Adrenal gland (tissue), 12 donors: ENCODE data around the gene PDE7B. TPM values are rescaled to one million over a fixed set of nuclear protein-coding genes. Genes with fewer than 3 reads are reported as not detected.
A peak's percentile ranks its signal among the peaks of the same experiment; 100 is the strongest.

ENCODE experiments used
- DNase-seq, 7 donors: peaks; one replicate each; pipeline ENCODE4 v3.0.0-alpha.2; 2019 to 2020
- H3K27ac ChIP-seq, 5 donors: fragments of 200-600 bp; sonication (generic) in 4 of 5; 1 replicate in 3 of 5; 2 replicates in 2 of 5; pipeline versions ENCODE4 v1.5.1 to v1.8.0; 2016 to 2020; ENCODE audit warnings: mild to moderate bottlenecking in 1 of 5
- H3K27me3 ChIP-seq: fragments of 200-600 bp; 2 replicates; pipeline ENCODE4 v1.8.0; 2021
- H3K36me3 ChIP-seq, 2 donors: fragments of 200-600 bp; replicated peaks in 1 of 2; 1 replicate in 1 of 2; 2 replicates in 1 of 2; pipeline versions ENCODE4 v1.5.1 to v1.8.0; 2018 to 2022
- H3K4me1 ChIP-seq, 2 donors: fragments of 200-600 bp; replicated peaks in 1 of 2; 1 replicate in 1 of 2; 2 replicates in 1 of 2; pipeline versions ENCODE4 v1.5.1 to v1.8.0; 2018 to 2021
- H3K4me3 ChIP-seq, 4 donors: fragments of 200-600 bp; sonication (generic) in 3 of 4; one replicate each; pipeline ENCODE4 v1.5.1; 2016 to 2018
- H3K9me3 ChIP-seq, 3 donors: fragments of 200-600 bp; sonication (generic) in 1 of 3; replicated peaks in 1 of 3; 1 replicate in 2 of 3; 2 replicates in 1 of 3; pipeline versions ENCODE4 v1.5.1 to v1.8.0; 2016 to 2021
- CTCF ChIP-seq, 6 experiments: fragments of 450-650 bp in 4 of 6; fragments of 200-600 bp in 2 of 6; sonication (generic) in 1 of 6; IDR thresholded peaks; 1 replicate in 5 of 6; 2 replicates in 1 of 6; pipeline versions ENCODE4 v1.5.1 to v1.8.0; 2016 to 2021; ENCODE audit warnings: antibody characterized with exemption in 6 of 6, mild to moderate bottlenecking in 2 of 6, moderate library complexity in 1 of 6
- POLR2A ChIP-seq, 2 donors: fragments of 450-650 bp; IDR thresholded peaks; one replicate each; pipeline ENCODE4 v1.6.1; 2017; ENCODE audit warnings: antibody characterized with exemption in 2 of 2, mild to moderate bottlenecking in 2 of 2, moderate library complexity in 1 of 2
- WGBS, 4 donors: extraction: QIAGEN DNeasy Blood & Tissue Kit in 2 of 4; methylation state at CpG; one replicate each; pipeline versions ENCODE4 v1.1.5 to v1.1.7; 2013 to 2017; 5-methylcytosine and 5-hydroxymethylcytosine counted together
- intact Hi-C, 2 donors: fragments of 100-400 bp; cut with DNase I; formaldehyde crosslinking; loops; one replicate each; pipeline versions ENCODE4 v1.14.1 to v1.15.0; 2022 to 2023
- polyA plus RNA-seq, 3 donors: library from polyadenylated mRNA; stranded (reverse); fragments of 200-250 nt in 2 of 3; fragments of 350-450 nt in 1 of 3; fragmentation: Illumina TruSeq in 1 of 3; extraction: RNeasy Lipid Tissue Mini Kit (QIAGEN cat#74804) in 1 of 3; gene quantifications; one replicate each; pipeline ENCODE4 v1.2.3, GENCODE V29; 2013 to 2014
- total RNA-seq, 9 donors: library from RNA; depleted of rRNA in 4 of 9; stranded (reverse); fragments of >200 nt in 4 of 9; fragments of 120-200 nt in 1 of 9; fragmentation: NEBNext Ultra II Directional in 1 of 9; extraction: Animal tissue kit (Norgen Biotek cat#: 25700) in 1 of 9; gene quantifications; one replicate each; pipeline versions ENCODE4 v1.1.0 to v1.2.4, GENCODE V29; 2013 to 2023
- donor health status: healthy with polysubstance abuse.
- donor health status: Bipolar disorder and iron deficiency.
- donor health status: DM: yes; HTN: yes; CAD: no.
- donor health status: DM: no; HTN: no; CAD: no.
- donor health status: DM: no; HTN: no; CAD: no.
- donor health status: DM: yes; HTN: yes; CAD: no.

Gene PDE7B
- total and polyA plus RNA-seq, 12 donors: 1.3 to 11.5 (median 5.2) TPM

GRCh38 chr6:135902756-135903331 is 51.3 kb downstream of the PDE7B start:
- no peak for DNase-seq
- peak overlapping the region in 1 of 4 donors; percentile 7 for H3K4me3 ChIP-seq
- peaks cover 0 to 16% of the 10 kb centered on the region in 2 donors for H3K4me1 ChIP-seq
- intact Hi-C loops: no loop called here
- no peaks in the 10 kb centered on the region for H3K27me3 ChIP-seq
- 65 to 82% (median 74%) methylated on average over 2 of the region's 2 CpGs for WGBS, 4 donors
- no peaks in the 10 kb centered on the region for H3K9me3 ChIP-seq
- no peaks in the 10 kb centered on the region for H3K36me3 ChIP-seq
- TF ChIP-seq POLR2A (IDR thresholded peaks at IDR 0.05): no peak
- no peak for TF ChIP-seq CTCF (IDR thresholded peaks at IDR 0.05)
- peak overlapping the region in 2 of 5 donors; percentile 46 to 55 for H3K27ac ChIP-seq

- Histone ChIP-seq H3K27me3 (no peaks in the 10 kb centered on the region), H3K36me3 (no peaks in the 10 kb centered on the region), H3K9me3 (no peaks in the 10 kb centered on the region), H3K4me1 (peaks cover 0 to 16% of the 10 kb centered on the region in 2 donors), H3K4me3 (no peak overlapping the region), H3K27ac (no peak overlapping the region)
- no peak for TF ChIP-seq CTCF (IDR thresholded peaks at IDR 0.05)
- no peak for TF ChIP-seq POLR2A (IDR thresholded peaks at IDR 0.05)
- no peak for DNase-seq
- intact Hi-C loops: no loop called here
- WGBS, 4 donors: 63 to 91% (median 89%) methylated on average over 2 of the region's 2 CpGs
Measured at GRCh38 chr6:135904666-135905065, 53.2 kb downstream of the PDE7B start.

GRCh38 chr6:135905604-135906300 is 54.3 kb downstream of the PDE7B start:
- H3K4me1 ChIP-seq: peaks cover 0 to 16% of the 10 kb centered on the region in 2 donors
- no peaks in the 10 kb centered on the region for H3K27me3 ChIP-seq
- WGBS, 4 donors: 89 to 95% (median 92%) methylated on average over 18 of the region's 18 CpGs
- no peak overlapping the region for H3K4me3 ChIP-seq
- no peaks in the 10 kb centered on the region for H3K9me3 ChIP-seq
- intact Hi-C loops: no loop called here
- H3K27ac ChIP-seq: no peak overlapping the region
- TF ChIP-seq CTCF (IDR thresholded peaks at IDR 0.05) (no peak), POLR2A (IDR thresholded peaks at IDR 0.05) (no peak)
- H3K36me3 ChIP-seq: no peaks in the 10 kb centered on the region
- DNase-seq: no peak

- Histone ChIP-seq H3K4me3 (no peak overlapping the region), H3K4me1 (peaks cover 0 to 14% of the 10 kb centered on the region in 2 donors), H3K27ac (no peak overlapping the region), H3K27me3 (no peaks in the 10 kb centered on the region), H3K9me3 (no peaks in the 10 kb centered on the region), H3K36me3 (no peaks in the 10 kb centered on the region)
- 90 to 95% (median 93%) methylated on average over 3 of the region's 3 CpGs for WGBS, 4 donors
- DNase-seq: no peak
- intact Hi-C loops: no loop called here
- TF ChIP-seq CTCF (IDR thresholded peaks at IDR 0.05) (no peak), POLR2A (IDR thresholded peaks at IDR 0.05) (no peak)
Measured at GRCh38 chr6:135906542-135906941, 55.0 kb downstream of the PDE7B start.
